ENCODE results near the gene ZXDB. TPM values are rescaled to one million over a fixed set of nuclear protein-coding genes. Genes with fewer than 3 reads are reported as not detected.
"Not testable (repeated sequence)": the region's sequence is repeated elsewhere in the genome, so short reads cannot be mapped to it uniquely, and the experiment has no call there.

The ZXDB gene
- total and polyA plus RNA-seq, 8 donors: 1.1 to 6.1 (median 3.5) TPM

- DNase-seq (no peak), FAIRE-seq (no peak), ATAC-seq (no peak)
- 67 to 83% methylated on average over 4 of the region's 4 CpGs for WGBS, 2 donors
- intact Hi-C loops (cut with DNase I): loop anchor here in 1 of 3 donors (10.0 kb wide), 1 partner anchor 338 kb away; no protein-coding TSS in a partner anchor
- TF ChIP-seq, protein P1, sequence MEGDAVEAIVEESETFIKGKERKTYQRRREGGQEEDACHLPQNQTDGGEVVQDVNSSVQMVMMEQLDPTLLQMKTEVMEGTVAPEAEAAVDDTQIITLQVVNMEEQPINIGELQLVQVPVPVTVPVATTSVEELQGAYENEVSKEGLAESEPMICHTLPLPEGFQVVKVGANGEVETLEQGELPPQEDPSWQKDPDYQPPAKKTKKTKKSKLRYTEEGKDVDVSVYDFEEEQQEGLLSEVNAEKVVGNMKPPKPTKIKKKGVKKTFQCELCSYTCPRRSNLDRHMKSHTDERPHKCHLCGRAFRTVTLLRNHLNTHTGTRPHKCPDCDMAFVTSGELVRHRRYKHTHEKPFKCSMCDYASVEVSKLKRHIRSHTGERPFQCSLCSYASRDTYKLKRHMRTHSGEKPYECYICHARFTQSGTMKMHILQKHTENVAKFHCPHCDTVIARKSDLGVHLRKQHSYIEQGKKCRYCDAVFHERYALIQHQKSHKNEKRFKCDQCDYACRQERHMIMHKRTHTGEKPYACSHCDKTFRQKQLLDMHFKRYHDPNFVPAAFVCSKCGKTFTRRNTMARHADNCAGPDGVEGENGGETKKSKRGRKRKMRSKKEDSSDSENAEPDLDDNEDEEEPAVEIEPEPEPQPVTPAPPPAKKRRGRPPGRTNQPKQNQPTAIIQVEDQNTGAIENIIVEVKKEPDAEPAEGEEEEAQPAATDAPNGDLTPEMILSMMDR (IDR thresholded peaks at IDR 0.05): no peak
- Histone ChIP-seq H3K4me1 (no peaks in the 10 kb centered on the region), H3K9me3 (no peaks in the 10 kb centered on the region), H3K27me3 (peaks cover 0 to 3% (median 0%) of the 10 kb centered on the region in 4 donors), H3K27ac (no peak overlapping the region), H3K4me3 (no peak overlapping the region), H3K36me3 (no peaks in the 10 kb centered on the region)
These were observed 5.5 kb upstream of the ZXDB start for GRCh38 chrX:57586360-57586759.

DNA sequence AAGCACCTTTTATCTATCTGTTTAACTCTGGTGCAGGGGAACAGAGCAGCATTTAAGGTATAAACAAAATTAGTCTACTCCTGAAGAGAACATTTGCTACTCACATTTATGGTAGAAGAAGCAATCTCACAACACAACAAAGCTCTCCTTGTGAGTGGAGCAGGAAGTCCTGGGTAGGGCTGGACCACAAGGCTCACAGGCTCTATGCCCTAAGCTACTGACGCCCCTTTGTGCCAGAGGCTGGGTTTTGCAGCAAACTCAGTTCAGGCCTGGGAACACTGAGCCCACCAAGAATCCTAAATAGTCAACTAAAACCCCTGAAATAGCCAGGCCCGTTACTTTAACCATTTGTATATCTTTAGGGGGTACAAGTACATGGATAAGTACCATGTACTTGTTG, 4.7 kb upstream of the ZXDB start:
- intact Hi-C loops (cut with DNase I): loop anchor here in 1 of 3 donors (10.0 kb wide), 1 partner anchor 338 kb away; no protein-coding TSS in a partner anchor
- TF ChIP-seq, protein P1 (IDR thresholded peaks at IDR 0.05): no peak
- DNase-seq (no peak), ATAC-seq (no peak), FAIRE-seq (no peak)
- Histone ChIP-seq H3K36me3 (no peaks in the 10 kb centered on the region), H3K9me3 (no peaks in the 10 kb centered on the region), H3K27ac (no peak overlapping the region), H3K4me1 (no peaks in the 10 kb centered on the region), H3K4me3 (no peak overlapping the region), H3K27me3 (peaks cover 0 to 3% (median 0%) of the 10 kb centered on the region in 4 donors)
- 63 to 76% methylated on average over 2 of the region's 2 CpGs for WGBS, 2 donors

DNA sequence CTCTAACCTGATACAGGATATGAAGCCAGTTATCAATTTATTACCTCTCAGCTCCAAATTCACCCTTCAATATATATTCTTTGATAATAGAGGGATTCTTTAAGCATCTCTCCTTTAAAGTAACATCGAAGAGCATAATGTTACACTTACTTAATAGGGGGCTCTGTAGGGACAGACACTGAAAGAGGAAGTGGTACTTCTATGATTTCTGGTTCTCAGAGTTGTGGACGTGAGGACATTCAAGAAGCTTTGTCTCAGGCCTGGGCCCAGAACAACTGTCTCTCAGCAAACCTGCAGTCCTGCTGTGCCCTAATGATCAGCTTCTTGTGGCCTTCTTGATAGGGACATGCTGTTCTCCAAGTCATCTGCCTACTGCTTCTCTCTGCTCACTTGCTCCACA, 4.2 kb upstream of the ZXDB start:
- H3K4me3 ChIP-seq: no peak overlapping the region
- no peaks in the 10 kb centered on the region for H3K4me1 ChIP-seq
- no peak for ATAC-seq
- FAIRE-seq: no peak
- H3K27ac ChIP-seq: no peak overlapping the region
- WGBS, 2 donors: 75 to 90% methylated on average over 2 of the region's 2 CpGs
- intact Hi-C loops (cut with DNase I): loop anchor here in 1 of 3 donors (10.0 kb wide), 1 partner anchor 337 kb away; no protein-coding TSS in a partner anchor
- H3K27me3 ChIP-seq: peaks cover 0 to 3% (median 0%) of the 10 kb centered on the region in 4 donors
- no peaks in the 10 kb centered on the region for H3K36me3 ChIP-seq
- TF ChIP-seq, protein P1 (IDR thresholded peaks at IDR 0.05): no peak
- H3K9me3 ChIP-seq: no peaks in the 10 kb centered on the region
- no peak for DNase-seq

- intact Hi-C loops (cut with DNase I); H3K9me3 ChIP-seq; H3K4me1 ChIP-seq; H3K36me3 ChIP-seq; FAIRE-seq; H3K27me3 ChIP-seq: not testable (repeated sequence)
- 1 to 29% methylated on average over 51 to 83 of the region's 84 CpGs for WGBS, 2 donors
- peak; percentile 28 to 76 (median 48) for DNase-seq
- peak overlapping the region; percentile 87 to 95 (median 94) for H3K27ac ChIP-seq
- ATAC-seq: peak; percentile 83 to 91 (median 88)
- peak overlapping the region; percentile 12 to 51 (median 38) for H3K4me3 ChIP-seq
These were observed 516 bp downstream of the ZXDB start for GRCh38 chrX:57592160-57592893.

- FAIRE-seq; H3K36me3 ChIP-seq; H3K9me3 ChIP-seq; H3K27me3 ChIP-seq; intact Hi-C loops (cut with DNase I): not testable (repeated sequence)
- Histone ChIP-seq H3K27ac (peak overlapping the region; percentile 87 to 95 (median 94)), H3K4me1 (peaks cover 0 to 11% (median 6%) of the 10 kb centered on the region in 3 donors), H3K4me3 (peak overlapping the region in 3 of 4 donors; percentile 29 to 51 (median 46))
- 7 to 31% methylated on average over 13 to 15 of the region's 15 CpGs for WGBS, 2 donors
- ATAC-seq (peak; percentile 49 to 63 (median 55)), DNase-seq (peak in 4 of 6 donors; percentile 28 to 66 (median 42))
These were observed 1.0 kb downstream of the ZXDB start for GRCh38 chrX:57592894-57593215.

GRCh38 chrX:57595381-57595811, 3.6 kb downstream of the ZXDB start:
- ATAC-seq (no peak), DNase-seq (no peak), FAIRE-seq (no peak)
- Histone ChIP-seq H3K4me3 (peak overlapping the region in 1 of 4 donors; percentile 1), H3K36me3 (no peaks in the 10 kb centered on the region), H3K27ac (peak overlapping the region in 1 of 4 donors; percentile 3), H3K4me1 (peaks cover 0 to 11% (median 6%) of the 10 kb centered on the region in 3 donors), H3K9me3 (no peaks in the 10 kb centered on the region), H3K27me3 (peaks cover 0 to 3% (median 0%) of the 10 kb centered on the region in 4 donors)
- TF ChIP-seq, protein P1 (IDR thresholded peaks at IDR 0.05): no peak
- WGBS, 2 donors: 66 to 68% methylated on average over 1 of the region's 1 CpG
- intact Hi-C loops (cut with DNase I): no loop called here
